Uterus (tissue), 2 donors: Measurements from ENCODE around the gene UCK2.
A peak's percentile ranks its signal among the peaks of the same experiment; 100 is the strongest.

Experiments used
- POLR2A ChIP-seq, 2 donors: fragments of 450-650 bp; IDR thresholded peaks; one replicate each; pipeline ENCODE4 v1.6.1; 2016; ENCODE audit warnings: antibody characterized with exemption in 2 of 2, mild to moderate bottlenecking in 1 of 2, moderate library complexity in 1 of 2
- TF ChIP-seq, protein P1 (sequence below), 4 experiments: fragments of 200-600 bp in 2 of 4; fragments of 450-650 bp in 2 of 4; sonication (generic) in 2 of 4; IDR thresholded peaks; one replicate each; pipeline ENCODE4 v1.5.1; 2016 to 2019; ENCODE audit warnings: antibody characterized with exemption in 4 of 4, mild to moderate bottlenecking in 2 of 4, moderate library complexity in 1 of 4

DNA sequence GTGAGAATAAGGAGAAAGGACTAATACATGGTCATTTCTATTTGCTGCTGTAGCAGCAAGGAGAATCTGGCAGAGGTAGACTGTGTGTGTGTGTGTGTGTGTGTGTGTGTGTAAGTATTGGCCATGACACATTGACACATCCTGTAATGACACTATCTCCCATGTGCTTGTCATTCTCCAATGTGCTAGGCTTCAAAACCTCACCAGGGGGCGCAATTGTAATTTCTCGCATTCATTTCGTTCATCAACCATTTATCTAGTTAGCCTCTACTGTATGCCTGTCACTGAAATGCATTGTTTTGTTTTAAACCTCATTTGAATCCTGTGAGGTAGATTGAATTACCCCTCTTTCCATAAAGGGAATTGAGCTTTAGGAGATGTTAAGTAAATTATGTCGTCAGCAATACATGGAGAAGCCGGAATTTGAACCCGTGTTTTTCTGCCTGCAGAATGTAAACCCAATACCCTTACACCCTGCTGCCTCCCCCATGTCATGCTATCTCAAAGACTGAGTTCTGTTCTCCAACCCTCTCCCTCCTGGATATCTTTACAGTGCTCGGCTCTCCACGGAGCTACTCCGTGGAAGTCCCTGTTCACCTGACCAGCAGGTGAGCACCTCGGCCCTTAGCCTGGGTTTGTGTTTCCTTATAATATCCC lies 100.8 kb downstream of the UCK2 start:
- TF ChIP-seq, protein P1, sequence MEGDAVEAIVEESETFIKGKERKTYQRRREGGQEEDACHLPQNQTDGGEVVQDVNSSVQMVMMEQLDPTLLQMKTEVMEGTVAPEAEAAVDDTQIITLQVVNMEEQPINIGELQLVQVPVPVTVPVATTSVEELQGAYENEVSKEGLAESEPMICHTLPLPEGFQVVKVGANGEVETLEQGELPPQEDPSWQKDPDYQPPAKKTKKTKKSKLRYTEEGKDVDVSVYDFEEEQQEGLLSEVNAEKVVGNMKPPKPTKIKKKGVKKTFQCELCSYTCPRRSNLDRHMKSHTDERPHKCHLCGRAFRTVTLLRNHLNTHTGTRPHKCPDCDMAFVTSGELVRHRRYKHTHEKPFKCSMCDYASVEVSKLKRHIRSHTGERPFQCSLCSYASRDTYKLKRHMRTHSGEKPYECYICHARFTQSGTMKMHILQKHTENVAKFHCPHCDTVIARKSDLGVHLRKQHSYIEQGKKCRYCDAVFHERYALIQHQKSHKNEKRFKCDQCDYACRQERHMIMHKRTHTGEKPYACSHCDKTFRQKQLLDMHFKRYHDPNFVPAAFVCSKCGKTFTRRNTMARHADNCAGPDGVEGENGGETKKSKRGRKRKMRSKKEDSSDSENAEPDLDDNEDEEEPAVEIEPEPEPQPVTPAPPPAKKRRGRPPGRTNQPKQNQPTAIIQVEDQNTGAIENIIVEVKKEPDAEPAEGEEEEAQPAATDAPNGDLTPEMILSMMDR (IDR thresholded peaks at IDR 0.05), result peak; percentile 54 to 67 (median 60)
- no peak for TF ChIP-seq POLR2A (IDR thresholded peaks at IDR 0.05)
